HG03135 (cell line): ENCODE results near the gene FAM107A.
A peak's percentile ranks its signal among the peaks of the same experiment; 100 is the strongest.
"Not testable (repeated sequence)": the region's sequence is repeated elsewhere in the genome, so short reads cannot be mapped to it uniquely, and the experiment has no call there.

Experiments used
- ATAC-seq: cut with Tn5 transposase; IDR thresholded peaks from one replicate; pipeline ENCODE4 v1.9.1; 2021; ENCODE audit warnings: mild to moderate bottlenecking, moderate library complexity; ENCODE audit not compliant: unreplicated experiment

FAM107A gene

GRCh38 chr3:58539626-58540025 lies 37.6 kb downstream of the FAM107A start:
- no peak for ATAC-seq

- ATAC-seq: no peak
Observed at GRCh38 chr3:58537412-58538301, 39.5 kb downstream of the FAM107A start.

GRCh38 chr3:58536501-58537411 lies 40.4 kb downstream of the FAM107A start, which contains the start of gene ACOX2:
ACOX2 (minus strand) TSS chr3:58537190; CDS start chr3:58535106, 2,084 bp downstream.
- no peak for ATAC-seq

- ATAC-seq: no peak
Observed at GRCh38 chr3:58535531-58536500, 41.4 kb downstream of the FAM107A start.

GRCh38 chr3:58534592-58535494 lies 42.3 kb downstream of the FAM107A start:
- ATAC-seq: no peak

- ATAC-seq: peak; percentile 84
Observed at GRCh38 chr3:58532794-58533220, 44.4 kb downstream of the FAM107A start.

GRCh38 chr3:58531956-58532355 lies 45.2 kb downstream of the FAM107A start:
- ATAC-seq: no peak

- ATAC-seq: no peak
Observed at GRCh38 chr3:58531555-58531954, 45.6 kb downstream of the FAM107A start.

GRCh38 chr3:58530354-58530865 lies 46.8 kb downstream of the FAM107A start:
- no peak for ATAC-seq

GRCh38 chr3:58529516-58530353 lies 47.5 kb downstream of the FAM107A start:
- no peak for ATAC-seq

- ATAC-seq: no peak
Observed at GRCh38 chr3:58528629-58529028, 48.6 kb downstream of the FAM107A start.

GRCh38 chr3:58527440-58527839 lies 49.8 kb downstream of the FAM107A start:
- ATAC-seq: not testable (repeated sequence)

- ATAC-seq: no peak
Observed at GRCh38 chr3:58526515-58526957, 50.7 kb downstream of the FAM107A start.

GRCh38 chr3:58524326-58524888 lies 52.8 kb downstream of the FAM107A start:
- no peak for ATAC-seq

GRCh38 chr3:58522759-58523425 lies 54.3 kb downstream of the FAM107A start:
- no peak for ATAC-seq

- no peak for ATAC-seq
Observed at GRCh38 chr3:58521917-58522631, 55.1 kb downstream of the FAM107A start.

GRCh38 chr3:58521336-58521670 lies 55.9 kb downstream of the FAM107A start:
- ATAC-seq: no peak
